Testis (tissue), 2 donors: ENCODE results near the gene AR.

Source experiments
- CTCF ChIP-seq, 3 experiments: fragments of 450-650 bp in 2 of 3; fragments of 200-600 bp in 1 of 3; sonication (generic) in 1 of 3; IDR thresholded peaks; one replicate each; pipeline ENCODE4 v1.5.1; 2016 to 2019; ENCODE audit warnings: antibody characterized with exemption in 3 of 3, mild to moderate bottlenecking in 2 of 3, moderate library complexity in 1 of 3
- POLR2A ChIP-seq: fragments of 450-650 bp; IDR thresholded peaks from one replicate; pipeline ENCODE4 v1.6.1; 2017; ENCODE audit warnings: antibody characterized with exemption, mild to moderate bottlenecking, moderate library complexity

DNA sequence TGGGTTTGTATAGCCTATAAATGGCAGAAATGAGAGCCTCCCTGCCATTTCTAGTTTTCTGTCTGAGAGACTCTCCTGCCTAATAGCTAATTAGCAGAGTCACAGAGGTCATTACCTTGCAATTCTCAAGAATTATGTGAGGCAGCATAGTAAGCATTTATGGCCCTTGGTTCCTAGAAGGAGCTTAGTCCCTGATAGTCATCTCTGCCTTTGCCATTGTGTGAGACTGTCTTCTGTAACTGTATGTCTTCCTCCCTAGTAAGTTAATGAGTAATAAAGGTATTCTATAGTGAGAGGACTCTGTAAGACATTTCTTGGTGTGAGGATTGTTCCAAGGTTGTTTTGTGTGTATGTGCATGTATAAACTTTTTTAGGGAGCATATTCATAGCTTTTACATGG is 108.7 kb downstream of the AR start:
- TF ChIP-seq CTCF (IDR thresholded peaks at IDR 0.05) (no peak), POLR2A (no peak)
